Loucy (cell line): ENCODE measurements around the gene CFAP52.

ENCODE experiments used
- H2AFZ ChIP-seq: fragments of 200-600 bp; sonication (generic); 2 replicates; pipeline ENCODE4 v1.6.0; 2016; ENCODE audit warnings: antibody characterized with exemption, mild to moderate bottlenecking, low read length, moderate library complexity
- H3F3A ChIP-seq: fragments of 200-600 bp; 2 replicates; pipeline ENCODE4 v1.6.0; 2016; ENCODE audit warnings: antibody characterized with exemption, low read depth, mild to moderate bottlenecking
- H3K27me3 ChIP-seq: fragments of 200-600 bp; sonication (generic); 2 replicates; pipeline ENCODE4 v1.6.1; 2014; ENCODE audit warnings: low read length, mild to moderate bottlenecking; ENCODE audit not compliant: insufficient read depth, poor library complexity, severe bottlenecking
- H3K36me3 ChIP-seq: fragments of 200-600 bp; sonication (generic); 2 replicates; pipeline ENCODE4 v1.6.1; 2016; ENCODE audit warnings: low read length; ENCODE audit not compliant: insufficient read depth
- H3K4me1 ChIP-seq: fragments of 200-600 bp; sonication (generic); 2 replicates; pipeline ENCODE4 v1.5.1; 2014; ENCODE audit warnings: low read length, mild to moderate bottlenecking; ENCODE audit not compliant: insufficient read depth, poor library complexity, severe bottlenecking
- H3K4me2 ChIP-seq: fragments of 200-600 bp; sonication (generic); 2 replicates; pipeline ENCODE4 v1.6.0; 2014; ENCODE audit warnings: antibody characterized with exemption, low read length, low read depth, mild to moderate bottlenecking; ENCODE audit not compliant: poor library complexity, severe bottlenecking
- H3K4me3 ChIP-seq: fragments of 200-600 bp; sonication (generic); 2 replicates; pipeline ENCODE4 v1.5.1; 2014; ENCODE audit warnings: low read length, mild to moderate bottlenecking, mixed read lengths; ENCODE audit not compliant: poor library complexity, severe bottlenecking
- H3K79me2 ChIP-seq: fragments of 200-600 bp; sonication (generic); 2 replicates; pipeline ENCODE4 v1.6.1; 2014; ENCODE audit warnings: low read length; ENCODE audit not compliant: insufficient read depth
- H3K9ac ChIP-seq: fragments of 200-600 bp; sonication (generic); 2 replicates; pipeline ENCODE4 v1.6.0; 2014; ENCODE audit warnings: mild to moderate bottlenecking, low read depth, low read length, moderate library complexity; ENCODE audit not compliant: poor library complexity, severe bottlenecking
- H3K9me2 ChIP-seq: fragments of 200-600 bp; sonication (generic); replicated peaks from 2 replicates; pipeline ENCODE4 v1.6.1; 2016; ENCODE audit warnings: low read depth, low read length, mixed read lengths
- H3K9me3 ChIP-seq: fragments of 200-600 bp; sonication (generic); 2 replicates; pipeline ENCODE4 v1.6.1; 2014; ENCODE audit warnings: mild to moderate bottlenecking, antibody characterized with exemption, low read length, low read depth; ENCODE audit not compliant: insufficient read depth
- H4K20me1 ChIP-seq: fragments of 200-600 bp; sonication (generic); 2 replicates; pipeline ENCODE4 v1.6.0; 2014; ENCODE audit warnings: antibody characterized with exemption, low read length, mild to moderate bottlenecking; ENCODE audit not compliant: insufficient read depth, poor library complexity, severe bottlenecking
- EZH2phosphoT487 ChIP-seq: fragments of 200-600 bp; IDR thresholded peaks from 2 replicates; pipeline ENCODE4 v1.6.1; 2018; ENCODE audit warnings: antibody characterized with exemption, mild to moderate bottlenecking, moderate library complexity, borderline replicate concordance
- TF ChIP-seq, protein P1 (sequence below): fragments of 200-600 bp; sonication (generic); conservative IDR thresholded peaks from 2 replicates; pipeline ENCODE4 v1.5.1; 2014; ENCODE audit warnings: mild to moderate bottlenecking, antibody characterized with exemption, low read length

The CFAP52 gene

DNA sequence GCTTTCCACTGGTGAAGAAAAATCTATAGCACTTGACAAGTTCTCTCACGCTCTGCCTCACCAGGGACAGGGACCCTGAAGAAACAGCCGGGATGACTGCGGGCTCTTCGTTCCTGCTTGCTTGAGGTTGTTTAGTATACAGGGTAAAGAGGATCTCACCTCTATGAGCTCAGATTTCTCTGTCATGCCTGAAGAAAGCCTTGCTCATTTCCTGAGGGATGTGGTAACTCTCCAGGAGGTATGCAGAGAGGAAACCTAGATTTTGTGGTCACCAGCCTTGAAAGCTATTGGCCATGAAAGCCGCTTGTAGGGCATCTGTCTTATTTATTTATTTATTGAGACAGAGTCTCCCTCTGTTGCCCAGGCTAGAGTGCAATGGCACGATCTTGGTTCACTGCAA is 92.1 kb downstream of the CFAP52 start:
- no peak for TF ChIP-seq EZH2phosphoT487
- TF ChIP-seq, protein P1, sequence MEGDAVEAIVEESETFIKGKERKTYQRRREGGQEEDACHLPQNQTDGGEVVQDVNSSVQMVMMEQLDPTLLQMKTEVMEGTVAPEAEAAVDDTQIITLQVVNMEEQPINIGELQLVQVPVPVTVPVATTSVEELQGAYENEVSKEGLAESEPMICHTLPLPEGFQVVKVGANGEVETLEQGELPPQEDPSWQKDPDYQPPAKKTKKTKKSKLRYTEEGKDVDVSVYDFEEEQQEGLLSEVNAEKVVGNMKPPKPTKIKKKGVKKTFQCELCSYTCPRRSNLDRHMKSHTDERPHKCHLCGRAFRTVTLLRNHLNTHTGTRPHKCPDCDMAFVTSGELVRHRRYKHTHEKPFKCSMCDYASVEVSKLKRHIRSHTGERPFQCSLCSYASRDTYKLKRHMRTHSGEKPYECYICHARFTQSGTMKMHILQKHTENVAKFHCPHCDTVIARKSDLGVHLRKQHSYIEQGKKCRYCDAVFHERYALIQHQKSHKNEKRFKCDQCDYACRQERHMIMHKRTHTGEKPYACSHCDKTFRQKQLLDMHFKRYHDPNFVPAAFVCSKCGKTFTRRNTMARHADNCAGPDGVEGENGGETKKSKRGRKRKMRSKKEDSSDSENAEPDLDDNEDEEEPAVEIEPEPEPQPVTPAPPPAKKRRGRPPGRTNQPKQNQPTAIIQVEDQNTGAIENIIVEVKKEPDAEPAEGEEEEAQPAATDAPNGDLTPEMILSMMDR: no peak
- H3K4me1 ChIP-seq: peaks cover 6% of the 10 kb centered on the region
- no peaks in the 10 kb centered on the region for H3K27me3 ChIP-seq
- no peaks in the 10 kb centered on the region for H3F3A ChIP-seq
- H3K36me3 ChIP-seq: peaks cover 8% of the 10 kb centered on the region; the same call in 1 of the 2 replicates
- H2AFZ ChIP-seq: no peak overlapping the region
- no peak overlapping the region for H3K4me3 ChIP-seq
- no peak overlapping the region for H3K9ac ChIP-seq
- H3K4me2 ChIP-seq: no peak overlapping the region
- no peaks in the 10 kb centered on the region for H3K79me2 ChIP-seq
- no peaks in the 10 kb centered on the region for H3K9me2 ChIP-seq
- no peaks in the 10 kb centered on the region for H3K9me3 ChIP-seq
- H4K20me1 ChIP-seq: no peaks in the 10 kb centered on the region

- H3K9me3 ChIP-seq: no peaks in the 10 kb centered on the region
- no peak overlapping the region for H3K9ac ChIP-seq
- no peak overlapping the region for H3K4me3 ChIP-seq
- TF ChIP-seq, protein P1: no peak
- no peak for TF ChIP-seq EZH2phosphoT487
- H4K20me1 ChIP-seq: no peaks in the 10 kb centered on the region
- H3F3A ChIP-seq: no peaks in the 10 kb centered on the region
- no peaks in the 10 kb centered on the region for H3K9me2 ChIP-seq
- no peak overlapping the region for H2AFZ ChIP-seq
- H3K4me2 ChIP-seq: no peak overlapping the region
- H3K27me3 ChIP-seq: no peaks in the 10 kb centered on the region
- H3K79me2 ChIP-seq: no peaks in the 10 kb centered on the region
- H3K36me3 ChIP-seq: peaks cover 8% of the 10 kb centered on the region; the same call in 1 of the 2 replicates
- H3K4me1 ChIP-seq: peaks cover 6% of the 10 kb centered on the region
These were observed 93.1 kb downstream of the CFAP52 start for GRCh38 chr17:9669551-9670008.

DNA sequence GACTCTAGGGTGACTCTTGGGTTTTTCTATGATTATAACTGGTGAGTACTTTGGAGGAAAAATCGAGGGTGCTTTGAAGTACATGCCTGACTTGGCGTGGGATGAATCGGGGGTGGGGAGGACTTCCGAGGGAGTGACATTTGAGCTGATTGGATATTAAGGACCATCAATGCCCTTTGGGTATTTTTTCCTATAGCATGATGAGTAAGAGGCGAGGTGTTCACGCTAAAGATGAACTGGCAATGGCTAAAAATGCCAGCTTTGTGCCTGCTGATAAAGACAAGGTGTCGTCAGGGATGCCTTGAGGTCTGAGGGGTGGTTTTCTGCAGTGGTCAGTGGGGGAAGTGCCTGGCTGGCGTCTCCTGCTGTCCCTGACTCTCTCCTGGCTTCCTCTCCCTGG is 94.2 kb downstream of the CFAP52 start:
- no peak overlapping the region for H3K9ac ChIP-seq
- H3K36me3 ChIP-seq: peaks cover 8% of the 10 kb centered on the region; the same call in 1 of the 2 replicates
- H3K4me1 ChIP-seq: peaks cover 6% of the 10 kb centered on the region
- no peaks in the 10 kb centered on the region for H3K79me2 ChIP-seq
- H3K9me2 ChIP-seq: no peaks in the 10 kb centered on the region
- H4K20me1 ChIP-seq: no peaks in the 10 kb centered on the region
- H3K9me3 ChIP-seq: no peaks in the 10 kb centered on the region
- H2AFZ ChIP-seq: no peak overlapping the region
- TF ChIP-seq, protein P1: no peak
- TF ChIP-seq EZH2phosphoT487: no peak
- H3K27me3 ChIP-seq: no peaks in the 10 kb centered on the region
- H3K4me3 ChIP-seq: no peak overlapping the region
- H3K4me2 ChIP-seq: no peak overlapping the region
- no peaks in the 10 kb centered on the region for H3F3A ChIP-seq
